ENCODE data around the gene POLR3H.

GRCh38 chr22:41579997-41580355 is 35.7 kb upstream of the POLR3H start:
- TF ChIP-seq YY1 (IDR thresholded peaks at IDR 0.05; ENCODE audit: low read depth) (no peak), EGR1 (IDR thresholded peaks at IDR 0.05) (no peak), NFIC (IDR thresholded peaks at IDR 0.05) (no peak)
